ENCODE results near the gene FGD2. TPM values are rescaled to one million over a fixed set of nuclear protein-coding genes. Genes with fewer than 3 reads are reported as not detected.

The FGD2 gene
- total and polyA plus RNA-seq, 2 of the 4 experiments (the other 2 are of a cell fraction), result 0.07 TPM; not detected in 1

DNA sequence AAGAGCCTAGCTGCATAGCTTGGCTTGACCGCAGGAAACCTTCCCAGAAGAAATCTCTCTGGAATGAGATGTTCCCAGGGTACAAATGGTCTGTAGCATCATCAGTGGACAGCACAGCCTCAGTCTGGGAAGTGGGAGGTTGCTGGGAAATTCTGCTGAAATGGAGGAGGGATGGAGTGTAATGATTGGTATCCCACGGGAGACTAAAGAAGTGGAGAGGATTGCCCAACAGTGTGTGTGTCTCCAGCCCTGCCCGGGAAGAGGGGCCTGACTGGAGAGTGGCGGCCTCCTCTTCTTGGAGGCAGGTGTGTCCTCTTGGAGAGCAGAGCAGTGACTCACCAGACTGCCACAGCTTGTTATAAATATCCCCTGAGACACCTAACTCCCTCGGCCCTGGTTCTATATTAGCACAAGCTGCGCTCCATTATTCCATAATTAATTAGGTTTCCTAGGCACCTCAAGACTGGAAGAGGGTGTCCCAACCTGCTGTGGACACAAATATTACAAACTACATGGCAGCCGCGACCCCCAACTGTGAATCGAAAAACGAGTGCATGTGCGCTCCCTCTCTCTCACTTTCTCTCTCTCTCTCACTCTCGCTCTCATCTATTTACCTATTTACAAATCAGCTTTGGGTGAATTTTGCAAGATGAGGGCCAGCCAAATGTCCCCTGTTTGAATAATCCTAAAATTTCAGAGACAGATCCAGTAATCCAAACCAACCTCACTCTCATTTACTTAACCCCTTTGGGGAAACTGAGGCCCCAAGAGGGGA is 68.8 kb downstream of the FGD2 start:
- intact Hi-C loops (cut with micrococcal nuclease), result no loop called here
- Histone ChIP-seq H2BK20ac (ENCODE audit: low read depth, low read length) (no peak overlapping the region), H3K9ac (ENCODE audit: low read depth, low read length) (no peak overlapping the region), H3K4me2 (ENCODE audit: low read depth, low read length) (no peak overlapping the region), H4K91ac (ENCODE audit: insufficient read depth, low read depth, low read length) (no peak overlapping the region), H3K27ac (ENCODE audit: insufficient read depth, low read length) (no peak overlapping the region), H4K20me1 (ENCODE audit: insufficient read depth, low read length) (no peaks in the 10 kb centered on the region), H3K36me3 (ENCODE audit: control insufficient read depth, insufficient read depth, low read length) (no peaks in the 10 kb centered on the region), H3K14ac (replicated peaks; ENCODE audit: low read depth, low read length) (no peak overlapping the region), H3K27me3 (ENCODE audit: control insufficient read depth, insufficient read depth, low read length) (peaks cover 3% of the 10 kb centered on the region; the same call in 1 of the 2 replicates), H3K4ac (ENCODE audit: low read depth, low read length) (no peak overlapping the region), H2BK15ac (ENCODE audit: low read depth, low read length) (no peak overlapping the region; the same call in 2 of the 3 replicates), H3K18ac (ENCODE audit: low read depth, low read length) (no peak overlapping the region), H2AK5ac (ENCODE audit: low read depth, low read length) (peak overlapping the region; percentile 4; the same call in 1 of the 2 replicates), H4K5ac (ENCODE audit: low read depth, low read length) (no peak overlapping the region), H3K79me1 (ENCODE audit: low read depth in 1 of 2, low read length in 2 of 2) (no peaks in the 10 kb centered on the region), H3K9me3 (ENCODE audit: control insufficient read depth, insufficient read depth, low read length) (no peaks in the 10 kb centered on the region), H2BK5ac (ENCODE audit: low read depth, low read length, poor library complexity, severe bottlenecking) (no peak overlapping the region), H3K4me1 (ENCODE audit: control insufficient read depth, insufficient read depth, low read length) (peaks cover 15% of the 10 kb centered on the region), H3K56ac (ENCODE audit: extremely low read depth, insufficient read depth, low read length) (no peak overlapping the region), H2AK9ac (replicated peaks; ENCODE audit: low read depth, low read length, poor library complexity) (no peak overlapping the region), H3K4me3 (ENCODE audit: insufficient read depth, low read depth, low read length) (no peak overlapping the region), H2AFZ (replicated peaks; ENCODE audit: low read length, poor library complexity) (no peak overlapping the region), H2BK120ac (ENCODE audit: low read depth, low read length) (no peak overlapping the region), H3K9me1 (ENCODE audit: insufficient read depth, low read length) (peaks cover 4% of the 10 kb centered on the region), H3K23ac (ENCODE audit: low read depth, low read length) (no peak overlapping the region), H4K8ac (ENCODE audit: low read depth in 2 of 2, low read length in 2 of 2) (no peak overlapping the region)
- DNase-seq (peak; percentile 44), ATAC-seq (ENCODE audit: low read depth) (no peak)
- POLR2A ChIA-PET (ENCODE audit: unreplicated experiment), result no interaction called here
- in situ Hi-C loops (cut with MboI; ENCODE audit: low sequenced_read_pairs), result no loop called here
- CTCF ChIA-PET, result no interaction called here
- BruUV-seq (replicated peaks), result no TSS peak
- TF ChIP-seq RFX5 (IDR thresholded peaks at IDR 0.05; ENCODE audit: low read depth, low read length) (no peak), CEBPB (IDR thresholded peaks at IDR 0.05; ENCODE audit: low read depth, low read length) (peak; percentile 64)
- dilution Hi-C loops (cut with HindIII; ENCODE audit: low sequenced_read_pairs, unreplicated experiment), result no loop called here
- 62% methylated on average over 5 of the region's 12 CpGs; no CpG with 5 or more reads in 1 of the 2 experiments for WGBS, 2 experiments (ENCODE audit: extremely low coverage in 2 of 2, insufficient read length in 1 of 2)
